GM13976 (cell line): ENCODE data around the gene MRGPRF.

ENCODE experiments used
- DNase-seq: peaks from one replicate; pipeline ENCODE4 v3.0.0; 2012; ENCODE audit warnings: low spot score
- in situ Hi-C: fragments of 300-500 bp; cut with MboI; formaldehyde crosslinking; loops from one replicate; pipeline ENCODE4 v1.12.0; 2022; ENCODE audit warnings: low sequenced_read_pairs, mixed read lengths, inconsistent platforms; ENCODE audit not compliant: unreplicated experiment
- TF ChIP-seq, protein P1 (sequence below): IDR thresholded peaks from 2 replicates; pipeline ENCODE4 v1.5.1; 2012; ENCODE audit warnings: borderline replicate concordance, mild to moderate bottlenecking; ENCODE audit not compliant: insufficient read depth; ENCODE audit errors: extremely low read depth, missing control alignments, control extremely low read depth

Gene MRGPRF

GRCh38 chr11:68970921-68971636, 42.0 kb downstream of the MRGPRF start:
- TF ChIP-seq, protein P1, sequence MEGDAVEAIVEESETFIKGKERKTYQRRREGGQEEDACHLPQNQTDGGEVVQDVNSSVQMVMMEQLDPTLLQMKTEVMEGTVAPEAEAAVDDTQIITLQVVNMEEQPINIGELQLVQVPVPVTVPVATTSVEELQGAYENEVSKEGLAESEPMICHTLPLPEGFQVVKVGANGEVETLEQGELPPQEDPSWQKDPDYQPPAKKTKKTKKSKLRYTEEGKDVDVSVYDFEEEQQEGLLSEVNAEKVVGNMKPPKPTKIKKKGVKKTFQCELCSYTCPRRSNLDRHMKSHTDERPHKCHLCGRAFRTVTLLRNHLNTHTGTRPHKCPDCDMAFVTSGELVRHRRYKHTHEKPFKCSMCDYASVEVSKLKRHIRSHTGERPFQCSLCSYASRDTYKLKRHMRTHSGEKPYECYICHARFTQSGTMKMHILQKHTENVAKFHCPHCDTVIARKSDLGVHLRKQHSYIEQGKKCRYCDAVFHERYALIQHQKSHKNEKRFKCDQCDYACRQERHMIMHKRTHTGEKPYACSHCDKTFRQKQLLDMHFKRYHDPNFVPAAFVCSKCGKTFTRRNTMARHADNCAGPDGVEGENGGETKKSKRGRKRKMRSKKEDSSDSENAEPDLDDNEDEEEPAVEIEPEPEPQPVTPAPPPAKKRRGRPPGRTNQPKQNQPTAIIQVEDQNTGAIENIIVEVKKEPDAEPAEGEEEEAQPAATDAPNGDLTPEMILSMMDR: no peak
- in situ Hi-C loops: no loop called here
- no peak for DNase-seq

DNA sequence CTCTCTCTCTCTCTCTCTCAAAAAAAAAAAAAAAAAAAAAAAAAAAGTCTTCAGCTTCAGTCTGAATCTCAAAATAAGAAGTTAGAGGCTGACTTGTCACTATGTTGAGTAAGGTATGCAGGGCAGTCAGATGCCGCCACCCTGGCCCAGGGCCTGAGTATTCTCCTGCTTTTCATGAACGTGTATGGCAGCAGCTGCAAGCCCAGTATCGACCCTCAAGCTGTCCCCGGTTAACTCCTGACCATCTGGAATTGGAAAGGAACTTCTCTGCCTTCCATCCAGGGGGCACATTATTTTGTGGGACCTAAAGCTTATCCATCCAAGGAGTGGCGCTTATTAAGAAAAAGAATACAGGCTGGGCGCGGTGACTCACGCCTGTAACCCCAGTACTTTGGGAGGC, 43.7 kb downstream of the MRGPRF start:
- in situ Hi-C loops: no loop called here
- no peak for DNase-seq
- TF ChIP-seq, protein P1: no peak

DNA sequence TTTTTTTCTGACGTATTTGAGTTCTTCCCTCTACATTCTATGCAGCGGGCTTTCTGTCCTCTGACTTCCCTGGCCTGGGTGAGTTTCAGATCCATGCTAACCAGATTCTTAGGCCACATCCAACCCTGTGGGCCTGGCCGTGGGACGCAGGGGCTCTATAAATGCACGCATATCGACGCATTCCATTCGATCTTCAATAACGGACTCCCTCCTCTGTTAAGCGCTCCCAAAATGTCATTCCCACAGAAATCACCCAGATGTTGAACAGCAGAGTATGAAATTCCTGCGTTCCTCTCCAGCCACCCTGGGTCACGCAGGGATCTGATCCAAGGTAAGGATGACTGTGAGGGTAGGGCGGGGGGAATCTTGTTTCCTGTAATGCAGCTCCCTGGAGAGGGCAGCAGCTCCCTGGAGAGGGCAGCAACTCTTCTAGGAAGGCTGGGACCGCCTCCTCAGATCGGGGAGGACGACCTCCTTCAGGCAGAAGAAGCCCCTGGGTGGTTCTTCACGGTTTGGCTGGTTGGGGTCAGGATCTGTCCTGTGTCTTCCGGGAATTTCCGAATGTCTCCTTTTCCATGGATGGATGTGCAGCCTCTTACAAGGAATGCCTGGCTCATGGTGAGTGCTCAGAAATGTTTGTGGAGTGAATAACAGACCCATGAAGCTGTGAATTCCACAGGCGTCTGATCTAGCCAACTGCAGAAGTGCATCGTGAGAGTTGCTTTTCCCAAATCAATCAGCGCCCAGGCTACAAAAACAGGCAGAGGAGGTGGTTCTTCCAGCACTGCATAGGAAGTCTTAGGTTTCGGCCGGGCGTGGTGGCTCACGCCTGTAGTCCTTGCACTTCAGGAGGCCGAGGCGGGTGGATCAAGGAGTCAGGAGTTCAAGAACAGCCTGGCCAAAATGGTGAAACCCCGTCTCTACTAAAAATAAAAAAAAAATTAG, 44.5 kb downstream of the MRGPRF start:
- TF ChIP-seq, protein P1: no peak
- DNase-seq: no peak
- in situ Hi-C loops: no loop called here

GRCh38 chr11:68966894-68967780, 45.9 kb downstream of the MRGPRF start:
- in situ Hi-C loops: no loop called here
- no peak for DNase-seq
- TF ChIP-seq, protein P1: no peak

- in situ Hi-C loops: no loop called here
- TF ChIP-seq, protein P1: no peak
- DNase-seq: no peak
These were observed 46.9 kb downstream of the MRGPRF start for GRCh38 chr11:68965901-68966853.
